EL (cell line): Measurements from ENCODE around the gene KIAA0586.

Experiments
- DNase-seq: peaks from one replicate; pipeline ENCODE4 v3.0.0-alpha.2; 2016

The KIAA0586 gene

DNA sequence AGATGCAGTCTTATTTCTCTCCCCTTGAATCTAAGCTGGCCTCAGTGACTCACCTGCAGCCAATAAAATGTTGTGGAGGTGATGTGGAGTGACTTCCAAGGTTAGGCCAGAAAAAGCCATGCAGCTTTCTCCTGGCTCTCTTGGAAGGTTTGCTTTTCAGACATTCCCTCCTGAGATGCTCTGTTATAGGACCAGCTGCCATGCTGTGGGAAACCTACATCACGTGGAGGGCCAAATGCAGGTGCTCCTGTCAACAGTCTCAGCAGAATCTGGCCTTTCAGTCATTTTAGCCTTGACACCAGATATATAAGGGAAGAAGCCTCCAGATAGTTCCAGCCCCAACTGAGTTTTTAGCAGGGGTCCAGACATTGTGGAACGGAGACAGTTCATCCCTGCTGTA is 172.2 kb downstream of the KIAA0586 start:
- no peak for DNase-seq
